ENCODE results near the gene DNAH10. TPM values are rescaled to one million over a fixed set of nuclear protein-coding genes. Genes with fewer than 3 reads are reported as not detected.

DNAH10 gene
- total RNA-seq, result under 0.01 and 0.54 TPM in 2 replicates

GRCh38 chr12:123761841-123762714 lies at the start of gene DNAH10:
Gene DNAH10 (plus strand): TSS chr12:123762301. CDS start chr12:123762337, 36 bp downstream.

GRCh38 chr12:123972457-123973401 lies 210.6 kb downstream of the DNAH10 start, which contains the start of the genes CCDC92 and ZNF664:
Gene CCDC92 (minus strand): TSS chr12:123972831. CDS start chr12:123944305, 28,526 bp downstream.
Gene ZNF664 (plus strand): TSS chr12:123973215. CDS start chr12:124012145, 38,930 bp downstream.

Other genes with a start within 250 kb of the DNAH10 start
- gene RILPL1, start 228.6 kb upstream of the DNAH10 start, total RNA-seq, result 13.0 and 17.2 TPM in 2 replicates
- 211 and 240 TPM in 2 replicates for gene TMED2, start 177.7 kb upstream of the DNAH10 start, total RNA-seq
- gene DDX55, start 160.2 kb upstream of the DNAH10 start, total RNA-seq, result 10.4 and 10.7 TPM in 2 replicates
- gene EIF2B1, start 128.6 kb upstream of the DNAH10 start, total RNA-seq, result 45.5 and 81.8 TPM in 2 replicates
- gene GTF2H3, start 128.5 kb upstream of the DNAH10 start, total RNA-seq, result 20.2 and 25.4 TPM in 2 replicates
- 8.7 and 10.1 TPM in 2 replicates for gene TCTN2, start 91.2 kb upstream of the DNAH10 start, total RNA-seq
- gene ATP6V0A2, start 49.9 kb upstream of the DNAH10 start, total RNA-seq, result 8.5 and 16.0 TPM in 2 replicates
- gene CCDC92, start 210.5 kb downstream of the DNAH10 start, total RNA-seq, result 11.7 and 12.8 TPM in 2 replicates
- gene ZNF664, start 210.9 kb downstream of the DNAH10 start, total RNA-seq, result 16.1 and 38.4 TPM in 2 replicates

Measured in cardiac atrium fibroblast (primary cell).